ENCODE data around the gene TMEM14A. TPM values are rescaled to one million over a fixed set of nuclear protein-coding genes. Genes with fewer than 3 reads are reported as not detected.

TMEM14A gene
- total RNA-seq, 1 experiment from 2014 or later = 7.3 TPM

DNA sequence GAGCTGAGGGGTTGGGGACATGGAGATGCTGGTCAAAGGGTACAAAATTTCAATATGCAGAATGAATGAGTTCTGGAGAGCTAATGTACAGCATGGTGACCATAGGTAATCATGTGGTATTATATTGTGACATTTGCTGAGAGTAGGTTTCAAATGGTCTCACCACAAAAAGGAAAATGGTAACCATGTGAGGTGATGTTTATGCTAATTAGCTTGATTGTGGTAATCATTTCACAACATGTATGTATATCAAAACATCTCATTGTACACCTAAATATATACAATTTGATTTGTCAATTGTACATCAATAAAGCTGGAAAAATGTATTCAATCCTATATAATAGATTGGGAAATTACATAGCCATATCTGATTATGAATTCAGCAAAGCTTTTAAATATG is 29.5 kb upstream of the TMEM14A start:
- Histone ChIP-seq H3K9me3 (ENCODE audit: control insufficient read depth, low read depth, low read length) (no peaks in the 10 kb centered on the region), H3T11ph (ENCODE audit: low read length) (no peak overlapping the region), H3K27ac (ENCODE audit: insufficient read length, low read depth, low read length) (no peak overlapping the region), H3K4me2 (ENCODE audit: insufficient read depth, insufficient read length, low read length) (no peak overlapping the region), H3K4me1 (ENCODE audit: insufficient read depth, low read length) (no peaks in the 10 kb centered on the region), H3K23me2 (ENCODE audit: insufficient read length, low read depth, low read length, poor library complexity, severe bottlenecking) (no peaks in the 10 kb centered on the region), H3K23ac (ENCODE audit: insufficient read length, low read depth, low read length) (no peak overlapping the region), H3K79me2 (ENCODE audit: insufficient read depth, low read length) (no peaks in the 10 kb centered on the region), H3K27me3 (ENCODE audit: insufficient read depth, low read length) (no peaks in the 10 kb centered on the region), H2BK12ac (ENCODE audit: insufficient read length, low read depth, low read length) (no peak overlapping the region), H3K79me1 (ENCODE audit: insufficient read depth, low read depth, low read length, poor library complexity, severe bottlenecking) (no peaks in the 10 kb centered on the region), H3K4ac (ENCODE audit: low read depth, low read length) (no peak overlapping the region), H2BK120ac (ENCODE audit: low read depth, low read length, poor library complexity, severe bottlenecking) (no peak overlapping the region), H4K5ac (ENCODE audit: insufficient read length, low read depth, low read length) (no peak overlapping the region), H4K91ac (ENCODE audit: insufficient read length, low read depth, low read length) (no peak overlapping the region), H4K20me1 (ENCODE audit: control insufficient read depth, insufficient read depth, insufficient read length) (no peaks in the 10 kb centered on the region), H2AFZ (ENCODE audit: low read length) (no peak overlapping the region), H3K14ac (ENCODE audit: insufficient read depth, low read length) (no peak overlapping the region), H2BK5ac (ENCODE audit: insufficient read length, low read length) (no peak overlapping the region), H2AK5ac (ENCODE audit: insufficient read length, low read length) (no peak overlapping the region), H2BK20ac (ENCODE audit: low read depth, low read length, poor library complexity, severe bottlenecking) (no peak overlapping the region), H2BK15ac (ENCODE audit: low read depth, low read length) (no peak overlapping the region), H4K8ac (replicated peaks; ENCODE audit: insufficient read length, low read depth, low read length) (no peak overlapping the region), H3K18ac (ENCODE audit: insufficient read length, low read depth, low read length) (no peak overlapping the region), H3K56ac (ENCODE audit: insufficient read length, low read depth, low read length) (no peak overlapping the region), H3K9ac (ENCODE audit: extremely low read depth, insufficient read length, low read length) (no peak overlapping the region)
- Mint-ChIP-seq H3K9me3 (peaks cover 0 to 3% of the 10 kb centered on the region in 2 experiments; a peak in 3 of 5 replicates), H3K4me3 (no peak overlapping the region), H3K27me3 (ENCODE audit: low read depth) (peaks cover 2% of the 10 kb centered on the region; the same call in 1 of the 2 replicates), H3K4me1 (peaks cover 0 to 5% of the 10 kb centered on the region in 2 experiments; a peak in 3 of 4 replicates), H3K36me3 (ENCODE audit: insufficient read depth in 1 of 3, low read depth in 3 of 3) (0 out of 7 replicates have a peak, but pooled peaks cover 0 to 5% (median 1%) of the 10 kb centered on the region in 3 experiments), H3K27ac (no peak overlapping the region)
- TF ChIP-seq, protein P1, sequence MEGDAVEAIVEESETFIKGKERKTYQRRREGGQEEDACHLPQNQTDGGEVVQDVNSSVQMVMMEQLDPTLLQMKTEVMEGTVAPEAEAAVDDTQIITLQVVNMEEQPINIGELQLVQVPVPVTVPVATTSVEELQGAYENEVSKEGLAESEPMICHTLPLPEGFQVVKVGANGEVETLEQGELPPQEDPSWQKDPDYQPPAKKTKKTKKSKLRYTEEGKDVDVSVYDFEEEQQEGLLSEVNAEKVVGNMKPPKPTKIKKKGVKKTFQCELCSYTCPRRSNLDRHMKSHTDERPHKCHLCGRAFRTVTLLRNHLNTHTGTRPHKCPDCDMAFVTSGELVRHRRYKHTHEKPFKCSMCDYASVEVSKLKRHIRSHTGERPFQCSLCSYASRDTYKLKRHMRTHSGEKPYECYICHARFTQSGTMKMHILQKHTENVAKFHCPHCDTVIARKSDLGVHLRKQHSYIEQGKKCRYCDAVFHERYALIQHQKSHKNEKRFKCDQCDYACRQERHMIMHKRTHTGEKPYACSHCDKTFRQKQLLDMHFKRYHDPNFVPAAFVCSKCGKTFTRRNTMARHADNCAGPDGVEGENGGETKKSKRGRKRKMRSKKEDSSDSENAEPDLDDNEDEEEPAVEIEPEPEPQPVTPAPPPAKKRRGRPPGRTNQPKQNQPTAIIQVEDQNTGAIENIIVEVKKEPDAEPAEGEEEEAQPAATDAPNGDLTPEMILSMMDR (conservative IDR thresholded peaks at IDR 0.05) = no peak
- no peak for DNase-seq
